T-helper 17 cell (primary cell): ENCODE data around the gene RAPGEF1. TPM values are rescaled to one million over a fixed set of nuclear protein-coding genes. Genes with fewer than 3 reads are reported as not detected.
"Not testable (repeated sequence)": the region's sequence is repeated elsewhere in the genome, so short reads cannot be mapped to it uniquely, and the experiment has no call there.

Source experiments
- ATAC-seq: fragments of 150-1000 bp; cut with Tn5 transposase; 2 replicates; pipeline ENCODE4 v1.10.0; 2021; ENCODE audit warnings: mild to moderate bottlenecking, moderate library complexity
- DNase-seq, 3 donors: peaks; one replicate each; pipeline versions ENCODE4 v3.0.0 to v3.0.0-alpha.2; 2020 to 2021
- H3K9me3 ChIP-seq: one replicate; pipeline ENCODE4 v1.7.0; 2013; ENCODE audit warnings: low read length, mild to moderate bottlenecking; ENCODE audit not compliant: control insufficient read depth, poor library complexity, severe bottlenecking
- H3K27ac Mint-ChIP-seq: one replicate; pipeline ENCODE4 v1.8.0; 2022; ENCODE audit warnings: mild to moderate bottlenecking, moderate library complexity, mixed read lengths
- H3K27me3 Mint-ChIP-seq: one replicate; pipeline ENCODE4 v1.8.0; 2022; ENCODE audit warnings: mixed read lengths
- H3K36me3 Mint-ChIP-seq: one replicate; pipeline ENCODE4 v1.8.0; 2022; ENCODE audit warnings: low read depth, mixed read lengths
- H3K4me1 Mint-ChIP-seq: one replicate; pipeline ENCODE4 v1.8.0; 2022; ENCODE audit warnings: mild to moderate bottlenecking, mixed read lengths
- H3K4me3 Mint-ChIP-seq: one replicate; pipeline ENCODE4 v1.8.0; 2022; ENCODE audit warnings: mild to moderate bottlenecking, moderate library complexity, mixed read lengths
- total RNA-seq, 4 donors: library from RNA in 2 of 4; stranded (reverse) in 2 of 4; gene quantifications; one replicate each; pipeline ENCODE4 v1.2.3 and lab custom pipeline; 2022 to 2026

Gene RAPGEF1
- total RNA-seq, 2 donors from 2014 or later, result 176 to 209 TPM

GRCh38 chr9:131658377-131659129, 81.3 kb downstream of the RAPGEF1 start:
- DNase-seq, result no peak
- no peak for ATAC-seq
- H3K9me3 ChIP-seq, result no peaks in the 10 kb centered on the region
- H3K4me1 Mint-ChIP-seq, result peaks cover 61% of the 10 kb centered on the region
- peak overlapping the region; percentile 79 for H3K4me3 Mint-ChIP-seq
- peaks cover 9% of the 10 kb centered on the region for H3K36me3 Mint-ChIP-seq
- peak overlapping the region; percentile 98 for H3K27ac Mint-ChIP-seq
- no peaks in the 10 kb centered on the region for H3K27me3 Mint-ChIP-seq

DNA sequence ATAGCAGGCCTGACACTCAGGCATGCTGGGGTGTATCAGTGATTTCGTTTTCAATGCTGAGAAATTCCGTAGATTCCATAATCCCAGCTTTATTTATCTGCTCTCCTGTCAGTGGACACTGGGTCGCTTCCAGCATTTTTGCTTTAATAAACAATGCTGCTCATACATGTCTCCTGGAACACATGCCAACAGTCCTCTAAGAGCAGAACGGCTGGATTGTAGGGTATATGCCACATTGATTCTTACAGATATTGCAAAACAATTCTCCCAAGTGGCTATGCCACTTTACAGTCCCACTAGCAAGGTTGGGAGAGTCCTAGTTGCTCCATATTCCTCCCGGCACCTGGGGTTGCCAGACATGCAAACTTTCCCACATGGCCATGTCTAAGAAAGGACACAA, 81.9 kb downstream of the RAPGEF1 start:
- Mint-ChIP-seq H3K4me1 (peaks cover 59% of the 10 kb centered on the region), H3K36me3 (peaks cover 7% of the 10 kb centered on the region), H3K4me3 (peak overlapping the region; percentile 79), H3K27me3 (no peaks in the 10 kb centered on the region), H3K27ac (peak overlapping the region; percentile 98)
- ATAC-seq, result no peak
- DNase-seq, result no peak
- no peaks in the 10 kb centered on the region for H3K9me3 ChIP-seq

GRCh38 chr9:131657456-131657855, 82.4 kb downstream of the RAPGEF1 start:
- H3K4me1 Mint-ChIP-seq, result peaks cover 57% of the 10 kb centered on the region
- no peaks in the 10 kb centered on the region for H3K9me3 ChIP-seq
- ATAC-seq, result no peak
- H3K27me3 Mint-ChIP-seq, result no peaks in the 10 kb centered on the region
- DNase-seq, result no peak
- peak overlapping the region; percentile 98 for H3K27ac Mint-ChIP-seq
- no peak overlapping the region for H3K4me3 Mint-ChIP-seq
- H3K36me3 Mint-ChIP-seq, result peaks cover 6% of the 10 kb centered on the region

- Mint-ChIP-seq H3K27ac (peak overlapping the region; percentile 98), H3K4me1 (peaks cover 54% of the 10 kb centered on the region), H3K4me3 (peak overlapping the region; percentile 82), H3K27me3 (no peaks in the 10 kb centered on the region), H3K36me3 (peaks cover 5% of the 10 kb centered on the region)
- DNase-seq (peak in 2 of 3 donors; percentile 22 to 48), ATAC-seq (peak; percentile 70)
- H3K9me3 ChIP-seq, result no peaks in the 10 kb centered on the region
Observed at GRCh38 chr9:131657037-131657377, 82.9 kb downstream of the RAPGEF1 start.

DNA sequence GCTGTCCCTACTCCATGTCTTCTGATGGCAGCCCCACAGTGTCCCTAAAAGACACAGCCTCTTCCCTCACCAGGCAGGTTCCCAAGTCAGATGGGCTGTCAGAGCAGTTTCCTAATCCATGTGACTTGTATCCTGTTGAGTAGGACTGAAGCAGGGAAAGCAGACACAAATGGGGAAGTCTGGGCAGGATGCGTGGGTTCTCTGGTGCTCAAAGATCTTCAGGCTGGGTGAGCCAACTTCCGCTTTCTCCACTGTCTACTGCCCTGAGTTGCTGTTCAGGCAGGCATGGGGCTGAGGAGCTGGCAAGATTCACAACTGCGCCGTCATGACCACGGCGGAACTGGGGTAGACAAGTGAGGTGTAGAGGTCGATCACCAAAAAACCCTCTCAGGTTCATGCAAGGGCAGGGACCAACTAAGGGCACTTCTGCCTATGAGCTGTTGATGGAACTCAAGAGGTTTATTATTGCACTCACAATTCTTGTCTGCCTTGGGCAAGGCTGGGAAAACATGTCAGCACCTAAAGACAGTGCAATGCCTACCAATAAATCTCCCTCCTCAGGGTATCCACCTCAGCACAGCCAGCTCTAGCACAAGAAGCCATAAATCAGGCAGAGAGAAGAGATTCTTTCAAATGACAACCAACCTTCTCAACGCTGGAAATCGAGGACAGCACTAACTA, 83.4 kb downstream of the RAPGEF1 start:
- DNase-seq (peak; percentile 47 to 73 (median 62)), ATAC-seq (peak; percentile 87)
- Mint-ChIP-seq H3K27ac (peak overlapping the region; percentile 98), H3K4me1 (peaks cover 56% of the 10 kb centered on the region), H3K27me3 (no peaks in the 10 kb centered on the region), H3K36me3 (peaks cover 4% of the 10 kb centered on the region), H3K4me3 (peak overlapping the region; percentile 82)
- no peaks in the 10 kb centered on the region for H3K9me3 ChIP-seq

DNA sequence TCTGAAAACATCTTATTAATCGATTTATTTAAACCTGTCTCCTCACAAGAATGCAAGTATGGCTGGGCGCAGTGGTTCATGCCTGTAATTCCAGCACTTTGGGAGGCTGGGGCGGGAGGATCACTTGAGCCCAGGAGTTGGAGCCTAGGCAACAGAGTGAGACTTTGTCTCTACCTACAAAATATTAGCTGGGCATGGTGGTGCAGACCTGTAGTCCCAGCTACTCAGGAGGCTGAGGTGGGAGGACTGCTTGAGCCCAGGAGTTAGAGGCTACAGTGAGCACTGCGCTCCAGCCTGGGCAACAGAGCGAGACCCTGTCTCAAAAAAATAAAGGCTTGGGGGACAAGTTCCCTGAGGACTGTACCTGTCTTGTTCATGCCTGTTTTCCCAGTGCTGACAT, 85.5 kb downstream of the RAPGEF1 start:
- not testable (repeated sequence) for H3K9me3 ChIP-seq, H3K36me3 Mint-ChIP-seq, H3K4me3 Mint-ChIP-seq, ATAC-seq, DNase-seq, H3K27me3 Mint-ChIP-seq
- peaks cover 56% of the 10 kb centered on the region for H3K4me1 Mint-ChIP-seq
- H3K27ac Mint-ChIP-seq, result peak overlapping the region; percentile 98

DNA sequence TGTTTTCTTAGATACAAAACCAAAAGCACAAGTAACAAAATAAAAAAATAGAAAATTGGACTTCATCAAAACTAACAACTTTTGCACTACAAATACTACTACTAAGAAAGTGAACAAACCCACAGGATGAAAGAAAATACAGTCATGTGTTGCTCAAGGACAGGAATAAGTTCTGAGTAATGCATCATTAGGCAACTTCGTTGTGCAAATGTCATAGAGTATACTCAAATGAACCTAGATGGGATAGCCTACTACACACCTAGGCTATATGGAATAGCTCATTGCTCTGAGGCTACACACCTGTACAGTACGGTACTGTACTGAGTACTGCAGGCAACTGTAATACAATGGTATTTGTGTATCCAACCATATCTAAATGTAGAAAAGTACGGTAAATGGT, 88.3 kb downstream of the RAPGEF1 start:
- Mint-ChIP-seq H3K27ac (peak overlapping the region; percentile 57), H3K4me3 (no peak overlapping the region), H3K36me3 (peaks cover 6% of the 10 kb centered on the region), H3K4me1 (peaks cover 45% of the 10 kb centered on the region), H3K27me3 (no peaks in the 10 kb centered on the region)
- ATAC-seq, result no peak
- no peak for DNase-seq
- H3K9me3 ChIP-seq, result no peaks in the 10 kb centered on the region

- Mint-ChIP-seq H3K36me3 (peaks cover 4% of the 10 kb centered on the region), H3K4me3 (no peak overlapping the region), H3K27me3 (no peaks in the 10 kb centered on the region), H3K4me1 (peaks cover 42% of the 10 kb centered on the region), H3K27ac (peak overlapping the region; percentile 57)
- DNase-seq, result no peak
- ATAC-seq, result no peak
- H3K9me3 ChIP-seq, result no peaks in the 10 kb centered on the region
Observed at GRCh38 chr9:131651160-131651559, 88.7 kb downstream of the RAPGEF1 start.

- Mint-ChIP-seq H3K27ac (peak overlapping the region; percentile 57), H3K36me3 (peaks cover 2% of the 10 kb centered on the region), H3K27me3 (no peaks in the 10 kb centered on the region), H3K4me3 (no peak overlapping the region), H3K4me1 (peaks cover 40% of the 10 kb centered on the region)
- H3K9me3 ChIP-seq, result no peaks in the 10 kb centered on the region
- no peak for DNase-seq
- no peak for ATAC-seq
Observed at GRCh38 chr9:131650254-131650653, 89.6 kb downstream of the RAPGEF1 start.

DNA sequence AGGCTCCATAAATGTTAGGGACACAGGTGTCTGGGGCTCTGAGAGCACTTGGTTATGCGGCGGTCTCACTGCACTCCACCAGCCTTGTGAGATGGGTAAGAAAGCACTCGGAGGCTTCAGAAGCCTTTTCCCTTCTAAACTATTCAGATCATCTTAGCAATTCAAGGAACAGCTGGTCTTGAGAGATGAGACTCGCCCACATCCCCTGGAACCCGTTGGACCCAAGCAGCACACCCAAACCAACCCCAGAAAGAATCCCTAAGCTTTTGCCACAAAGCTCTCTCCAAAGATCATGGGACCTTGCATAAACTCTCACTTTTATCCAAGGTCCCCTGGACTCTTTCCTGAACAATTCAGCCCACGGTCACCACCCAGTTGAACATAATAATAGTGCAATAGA, 90.2 kb downstream of the RAPGEF1 start:
- peak overlapping the region; percentile 57 for H3K27ac Mint-ChIP-seq
- H3K9me3 ChIP-seq, result no peaks in the 10 kb centered on the region
- ATAC-seq, result no peak
- H3K36me3 Mint-ChIP-seq, result peaks cover 2% of the 10 kb centered on the region
- no peaks in the 10 kb centered on the region for H3K27me3 Mint-ChIP-seq
- peaks cover 40% of the 10 kb centered on the region for H3K4me1 Mint-ChIP-seq
- no peak overlapping the region for H3K4me3 Mint-ChIP-seq
- DNase-seq, result no peak

GRCh38 chr9:131645078-131645776, 94.6 kb downstream of the RAPGEF1 start:
- Mint-ChIP-seq H3K4me3 (no peak overlapping the region), H3K36me3 (no peaks in the 10 kb centered on the region), H3K27ac (peak overlapping the region; percentile 94), H3K4me1 (peaks cover 35% of the 10 kb centered on the region), H3K27me3 (no peaks in the 10 kb centered on the region)
- DNase-seq (no peak), ATAC-seq (peak; percentile 54)
- H3K9me3 ChIP-seq, result no peaks in the 10 kb centered on the region

DNA sequence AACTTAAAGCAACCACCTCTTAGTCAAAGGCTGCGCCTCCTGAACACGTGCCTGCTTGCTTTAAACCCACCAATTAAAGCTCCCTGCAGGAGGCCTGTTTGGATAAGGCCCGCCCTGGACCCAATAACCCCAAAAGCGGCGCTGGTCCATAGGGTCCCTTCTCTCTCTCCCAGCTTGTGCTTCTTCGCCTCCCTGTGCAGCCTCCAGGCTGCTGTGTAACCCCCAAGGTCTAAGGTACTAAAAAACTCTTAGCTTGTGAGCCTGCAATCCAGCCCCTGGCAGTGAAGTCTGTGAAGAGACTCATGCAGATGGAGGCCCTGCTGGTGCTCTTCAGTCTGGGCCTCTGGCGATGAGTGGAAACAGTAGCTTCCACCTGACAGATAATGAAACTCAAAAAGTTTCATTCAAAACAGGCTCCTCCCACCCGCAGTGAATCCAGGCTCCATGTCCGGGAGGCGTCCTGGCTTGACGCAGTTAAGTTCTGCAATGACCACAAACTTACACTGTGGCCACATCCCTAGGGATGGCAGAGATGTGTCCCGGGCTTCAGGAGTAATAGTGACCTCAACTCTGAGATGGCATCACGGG, 97.3 kb downstream of the RAPGEF1 start:
- H3K4me3 Mint-ChIP-seq, result peak overlapping the region; percentile 66
- no peaks in the 10 kb centered on the region for H3K27me3 Mint-ChIP-seq
- no peaks in the 10 kb centered on the region for H3K9me3 ChIP-seq
- peak; percentile 50 for ATAC-seq
- H3K4me1 Mint-ChIP-seq, result peaks cover 41% of the 10 kb centered on the region
- peak overlapping the region; percentile 94 for H3K27ac Mint-ChIP-seq
- no peak for DNase-seq
- H3K36me3 Mint-ChIP-seq, result peaks cover 3% of the 10 kb centered on the region
